Nephron progenitor cell (in vitro differentiated cells): ENCODE data around the gene TRAF5.

ENCODE experiments used
- DNase-seq: peaks from one replicate; pipeline ENCODE4 v3.0.0; 2021
- H3K27ac Mint-ChIP-seq: 2 replicates; pipeline ENCODE4 v1.8.0; 2021; ENCODE audit warnings: mild to moderate bottlenecking, moderate library complexity, mixed read lengths
- H3K27me3 Mint-ChIP-seq: 2 replicates; pipeline ENCODE4 v1.8.0; 2021; ENCODE audit warnings: mild to moderate bottlenecking, low read depth, mixed read lengths; ENCODE audit not compliant: poor library complexity
- H3K36me3 Mint-ChIP-seq: 2 replicates; pipeline ENCODE4 v1.8.0; 2021; ENCODE audit warnings: low read depth, mixed read lengths
- H3K4me1 Mint-ChIP-seq: 2 replicates; pipeline ENCODE4 v1.8.0; 2021; ENCODE audit warnings: mixed read lengths
- H3K4me3 Mint-ChIP-seq: 2 replicates; pipeline ENCODE4 v1.8.0; 2021; ENCODE audit warnings: mild to moderate bottlenecking, moderate library complexity, mixed read lengths
- H3K9me3 Mint-ChIP-seq: 2 replicates; pipeline ENCODE4 v1.8.0; 2021; ENCODE audit warnings: mild to moderate bottlenecking, moderate library complexity, mixed read lengths
- CTCF ChIP-seq: fragments of 200-600 bp; sonication (generic); IDR thresholded peaks from 2 replicates; pipeline ENCODE4 v1.5.0; 2021; ENCODE audit warnings: antibody characterized with exemption

The TRAF5 gene

GRCh38 chr1:211352465-211352864 lies 25.8 kb downstream of the TRAF5 start:
- no peak for TF ChIP-seq CTCF
- H3K27ac Mint-ChIP-seq, result no peak overlapping the region
- no peak for DNase-seq
- H3K4me3 Mint-ChIP-seq, result no peak overlapping the region
- peaks cover 29% of the 10 kb centered on the region for H3K36me3 Mint-ChIP-seq
- no peaks in the 10 kb centered on the region for H3K4me1 Mint-ChIP-seq
- H3K27me3 Mint-ChIP-seq, result no peaks in the 10 kb centered on the region
- H3K9me3 Mint-ChIP-seq, result peaks cover 22% of the 10 kb centered on the region

GRCh38 chr1:211352985-211353515 lies 26.4 kb downstream of the TRAF5 start:
- Mint-ChIP-seq H3K27me3 (no peaks in the 10 kb centered on the region), H3K4me3 (no peak overlapping the region), H3K4me1 (no peaks in the 10 kb centered on the region), H3K9me3 (peaks cover 22% of the 10 kb centered on the region), H3K27ac (no peak overlapping the region), H3K36me3 (peaks cover 29% of the 10 kb centered on the region)
- no peak for DNase-seq
- TF ChIP-seq CTCF, result peak; percentile 42

GRCh38 chr1:211353562-211354212 lies 27.1 kb downstream of the TRAF5 start:
- Mint-ChIP-seq H3K9me3 (peaks cover 22% of the 10 kb centered on the region), H3K4me1 (no peaks in the 10 kb centered on the region), H3K27me3 (no peaks in the 10 kb centered on the region), H3K27ac (no peak overlapping the region), H3K4me3 (no peak overlapping the region), H3K36me3 (peaks cover 29% of the 10 kb centered on the region)
- no peak for DNase-seq
- TF ChIP-seq CTCF, result no peak

- Mint-ChIP-seq H3K36me3 (peaks cover 39% of the 10 kb centered on the region), H3K9me3 (peaks cover 22% of the 10 kb centered on the region), H3K27ac (no peak overlapping the region), H3K27me3 (no peaks in the 10 kb centered on the region), H3K4me1 (no peaks in the 10 kb centered on the region), H3K4me3 (no peak overlapping the region)
- TF ChIP-seq CTCF, result no peak
- no peak for DNase-seq
Observed at GRCh38 chr1:211355873-211356272, 29.2 kb downstream of the TRAF5 start.

GRCh38 chr1:211356723-211357407 lies 30.2 kb downstream of the TRAF5 start:
- peak overlapping the region; percentile 72 for H3K27ac Mint-ChIP-seq

More at GRCh38 chr1:211356723-211357407, 30.2 kb downstream of the TRAF5 start:
- DNase-seq, result no peak
- Mint-ChIP-seq H3K4me3 (no peak overlapping the region), H3K9me3 (peaks cover 14% of the 10 kb centered on the region), H3K36me3 (peaks cover 35% of the 10 kb centered on the region), H3K4me1 (no peaks in the 10 kb centered on the region), H3K27me3 (no peaks in the 10 kb centered on the region)
- no peak for TF ChIP-seq CTCF
